Endothelial cell of umbilical vein (primary cell): ENCODE data around the gene HHLA2.

ENCODE experiments used
- EZH2 ChIP-seq: IDR thresholded peaks from 2 replicates; pipeline ENCODE4 v1.6.1; 2012; ENCODE audit warnings: borderline replicate concordance, low read depth, mild to moderate bottlenecking, moderate library complexity, low read length, inconsistent platforms; ENCODE audit not compliant: severe bottlenecking
- GATA2 ChIP-seq: IDR thresholded peaks from 2 replicates; pipeline ENCODE4 v1.7.0; 2011; ENCODE audit warnings: low read depth, mild to moderate bottlenecking, moderate library complexity, mixed read lengths, low read length; ENCODE audit not compliant: insufficient read length, insufficient read depth
- MYC ChIP-seq: IDR thresholded peaks from one replicate; pipeline ENCODE4 v1.6.1; 2011; ENCODE audit warnings: mild to moderate bottlenecking, low read depth, low read length
- POLR2A ChIP-seq: IDR thresholded peaks from 2 replicates; pipeline ENCODE4 v1.6.1; 2012; ENCODE audit warnings: low read depth, mild to moderate bottlenecking, control low read depth, low read length
- POLR2AphosphoS5 ChIP-seq: IDR thresholded peaks from 2 replicates; pipeline ENCODE4 v1.6.1; 2012; ENCODE audit warnings: low read depth, mild to moderate bottlenecking, control low read depth, low read length, moderate library complexity; ENCODE audit not compliant: insufficient read depth
- TF ChIP-seq, protein P1 (sequence below), 2 donors: IDR thresholded peaks; 1 replicate in 1 of 2; 2 replicates in 1 of 2; pipeline ENCODE4 v1.5.1; 2011; ENCODE audit warnings: low read length in 2 of 2, mild to moderate bottlenecking in 2 of 2, moderate library complexity in 2 of 2, control low read depth in 1 of 2, inconsistent platforms in 1 of 2, low read depth in 1 of 2; ENCODE audit not compliant: insufficient read depth in 1 of 2; ENCODE audit errors: extremely low read depth in 1 of 2

GRCh38 chr3:108285176-108285575, 11.2 kb upstream of the HHLA2 start:
- TF ChIP-seq POLR2AphosphoS5 (no peak), POLR2A (no peak), EZH2 (no peak), MYC (no peak), GATA2 (no peak)
- TF ChIP-seq, protein P1, sequence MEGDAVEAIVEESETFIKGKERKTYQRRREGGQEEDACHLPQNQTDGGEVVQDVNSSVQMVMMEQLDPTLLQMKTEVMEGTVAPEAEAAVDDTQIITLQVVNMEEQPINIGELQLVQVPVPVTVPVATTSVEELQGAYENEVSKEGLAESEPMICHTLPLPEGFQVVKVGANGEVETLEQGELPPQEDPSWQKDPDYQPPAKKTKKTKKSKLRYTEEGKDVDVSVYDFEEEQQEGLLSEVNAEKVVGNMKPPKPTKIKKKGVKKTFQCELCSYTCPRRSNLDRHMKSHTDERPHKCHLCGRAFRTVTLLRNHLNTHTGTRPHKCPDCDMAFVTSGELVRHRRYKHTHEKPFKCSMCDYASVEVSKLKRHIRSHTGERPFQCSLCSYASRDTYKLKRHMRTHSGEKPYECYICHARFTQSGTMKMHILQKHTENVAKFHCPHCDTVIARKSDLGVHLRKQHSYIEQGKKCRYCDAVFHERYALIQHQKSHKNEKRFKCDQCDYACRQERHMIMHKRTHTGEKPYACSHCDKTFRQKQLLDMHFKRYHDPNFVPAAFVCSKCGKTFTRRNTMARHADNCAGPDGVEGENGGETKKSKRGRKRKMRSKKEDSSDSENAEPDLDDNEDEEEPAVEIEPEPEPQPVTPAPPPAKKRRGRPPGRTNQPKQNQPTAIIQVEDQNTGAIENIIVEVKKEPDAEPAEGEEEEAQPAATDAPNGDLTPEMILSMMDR (IDR thresholded peaks at IDR 0.05; ENCODE audit: extremely low read depth in 1 of 2, insufficient read depth in 1 of 2, low read depth in 1 of 2, low read length in 2 of 2) = no peak
